IPS-15b (cell line): ENCODE results near the gene MGMT.

ENCODE experiments used
- H3K27me3 ChIP-seq: one replicate; pipeline ENCODE4 v1.6.1; 2013; ENCODE audit warnings: low read length; ENCODE audit not compliant: control insufficient read depth, insufficient read depth
- H3K36me3 ChIP-seq: one replicate; pipeline ENCODE4 v1.6.1; 2013; ENCODE audit warnings: low read length; ENCODE audit not compliant: control insufficient read depth, insufficient read depth
- H3K4me1 ChIP-seq: one replicate; pipeline ENCODE4 v1.6.1; 2013; ENCODE audit warnings: mild to moderate bottlenecking, low read length; ENCODE audit not compliant: control insufficient read depth, insufficient read depth
- H3K4me3 ChIP-seq: one replicate; pipeline ENCODE4 v1.5.1; 2013; ENCODE audit warnings: low read depth, low read length
- H3K9ac ChIP-seq: one replicate; pipeline ENCODE4 v1.6.1; 2013; ENCODE audit warnings: low read depth, mild to moderate bottlenecking, low read length
- H3K9me3 ChIP-seq: one replicate; pipeline ENCODE4 v1.6.1; 2013; ENCODE audit warnings: mild to moderate bottlenecking, low read length; ENCODE audit not compliant: control insufficient read depth, insufficient read depth

Gene MGMT

DNA sequence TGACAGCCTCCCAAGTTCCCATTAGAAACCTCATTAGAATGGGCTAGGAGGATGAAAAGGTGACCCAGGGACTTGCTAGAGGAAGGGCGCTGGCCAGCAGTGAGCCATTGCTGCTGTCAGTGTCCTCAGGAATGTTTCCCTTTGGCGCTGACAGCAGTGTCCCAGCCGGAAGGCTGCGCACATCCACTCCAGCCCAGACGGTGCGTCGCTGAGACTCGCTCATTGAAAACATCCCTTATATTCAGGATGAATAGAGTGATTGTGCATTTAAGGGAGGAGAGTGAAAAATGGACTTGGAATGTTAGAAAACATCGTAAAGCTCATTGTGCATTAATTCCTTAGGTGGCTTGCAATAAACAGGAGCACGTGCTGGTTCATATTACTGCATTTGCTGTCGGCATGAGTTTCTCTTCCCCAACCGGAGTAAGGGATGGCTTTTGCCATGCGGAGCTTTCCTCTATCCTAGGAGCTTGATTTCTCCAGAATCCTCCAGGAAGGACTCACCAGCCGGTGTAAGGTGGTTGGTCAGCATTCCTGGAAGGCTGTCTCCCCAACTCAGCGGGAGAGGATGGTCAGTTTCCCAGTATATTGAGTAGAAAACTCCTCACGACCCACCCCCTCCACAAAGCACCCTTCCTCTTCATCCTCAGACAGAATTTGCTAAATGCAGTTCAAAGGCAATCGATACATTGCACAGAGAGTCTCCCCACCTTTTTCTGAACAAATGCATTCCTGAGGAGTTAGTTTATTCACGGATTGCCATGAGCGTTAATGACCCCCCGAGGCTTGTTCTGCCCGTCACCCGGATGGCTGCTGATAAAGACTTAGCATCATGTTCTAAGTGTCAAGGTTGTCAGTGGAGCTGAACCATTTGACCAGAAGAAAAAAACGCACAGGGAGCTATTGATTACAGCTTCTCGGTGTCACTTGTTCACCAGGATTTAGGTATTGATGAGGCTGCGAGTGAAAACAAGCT, 295.2 kb downstream of the MGMT start:
- Histone ChIP-seq H3K9me3 (no peaks in the 10 kb centered on the region), H3K27me3 (no peaks in the 10 kb centered on the region), H3K9ac (no peak overlapping the region), H3K36me3 (no peaks in the 10 kb centered on the region), H3K4me1 (no peaks in the 10 kb centered on the region), H3K4me3 (no peak overlapping the region)

DNA sequence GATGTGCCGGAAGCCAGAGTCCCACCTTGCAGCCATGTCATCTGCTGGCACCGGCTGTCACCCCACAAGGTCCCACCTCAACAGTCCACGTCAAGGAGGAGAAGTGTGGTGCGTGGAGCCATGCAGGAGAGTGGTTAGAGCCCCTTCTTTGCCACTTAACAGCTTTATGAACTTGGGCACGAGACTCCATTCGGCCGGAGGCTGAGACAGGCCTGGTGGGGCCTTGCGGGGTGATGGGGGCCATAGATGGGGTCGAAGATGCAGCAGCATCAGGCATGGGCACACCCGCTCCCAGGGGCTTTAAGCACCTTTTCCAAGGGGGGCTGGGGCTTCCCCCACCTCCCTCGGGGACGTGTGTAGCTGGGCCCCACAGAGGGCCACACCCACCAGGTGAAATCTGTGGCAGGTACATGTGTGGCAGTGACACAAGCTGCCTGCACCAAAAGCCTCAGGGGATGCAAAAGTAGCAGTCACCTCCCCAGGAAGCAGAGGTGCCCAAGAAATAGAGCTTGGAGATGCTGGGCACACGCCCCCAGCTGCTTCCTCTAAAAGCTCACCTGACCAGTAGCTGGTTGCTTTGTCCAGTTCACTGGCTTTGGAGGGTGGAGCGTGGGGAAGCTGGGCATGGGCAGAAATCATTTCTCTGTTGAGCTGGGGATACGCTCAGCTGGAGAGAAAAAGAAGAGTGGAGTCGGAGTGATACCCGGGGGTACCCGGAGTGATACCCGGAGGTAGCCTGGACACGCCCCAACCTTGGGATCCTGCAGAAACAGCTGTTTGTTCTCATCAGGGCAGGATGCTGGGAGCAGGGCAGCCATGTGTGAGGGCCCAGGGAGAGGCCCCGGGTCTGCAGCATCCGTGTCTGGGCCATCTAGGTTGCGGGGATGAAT, 297.2 kb downstream of the MGMT start:
- Histone ChIP-seq H3K4me3 (no peak overlapping the region), H3K36me3 (no peaks in the 10 kb centered on the region), H3K4me1 (no peaks in the 10 kb centered on the region), H3K27me3 (no peaks in the 10 kb centered on the region), H3K9ac (no peak overlapping the region), H3K9me3 (no peaks in the 10 kb centered on the region)

DNA sequence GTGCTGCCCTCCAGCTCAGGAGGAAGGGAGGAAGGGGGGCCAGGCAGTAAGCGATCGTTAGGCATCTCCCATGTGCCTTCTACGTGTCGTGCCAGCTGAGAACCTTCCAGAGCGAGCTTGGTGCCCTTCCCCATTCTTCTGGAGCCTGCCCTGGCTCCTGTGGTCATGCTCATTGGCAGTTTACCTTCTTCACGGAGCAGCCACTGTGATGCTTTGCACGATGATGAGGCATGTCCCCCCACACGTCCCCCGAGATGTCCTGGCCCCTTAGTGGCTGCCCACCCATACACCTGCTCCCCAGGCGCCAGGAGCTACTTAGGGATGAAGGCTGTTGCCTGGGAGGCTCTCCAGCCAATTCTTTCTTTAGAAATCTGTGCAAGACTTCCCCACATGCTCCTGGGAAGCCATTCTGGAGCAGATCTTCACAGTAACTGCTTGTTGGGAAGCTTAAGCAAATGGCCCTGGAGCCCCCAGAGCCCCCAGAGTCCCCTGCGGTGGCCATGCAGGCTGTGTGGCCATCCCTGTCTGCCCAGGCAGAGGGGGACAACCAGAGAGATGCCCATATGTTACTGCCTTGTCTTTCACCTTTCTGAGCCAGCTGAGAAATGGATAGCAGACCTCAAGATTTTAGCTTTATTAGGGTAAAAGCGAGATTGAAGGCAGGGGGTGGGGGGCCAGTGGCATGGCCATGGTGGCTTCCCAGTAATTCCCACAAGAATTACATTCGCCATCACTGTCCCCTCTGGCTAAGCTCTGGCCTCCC, 298.0 kb downstream of the MGMT start:
- Histone ChIP-seq H3K4me1 (no peaks in the 10 kb centered on the region), H3K4me3 (no peak overlapping the region), H3K9me3 (no peaks in the 10 kb centered on the region), H3K9ac (no peak overlapping the region), H3K27me3 (no peaks in the 10 kb centered on the region), H3K36me3 (no peaks in the 10 kb centered on the region)

DNA sequence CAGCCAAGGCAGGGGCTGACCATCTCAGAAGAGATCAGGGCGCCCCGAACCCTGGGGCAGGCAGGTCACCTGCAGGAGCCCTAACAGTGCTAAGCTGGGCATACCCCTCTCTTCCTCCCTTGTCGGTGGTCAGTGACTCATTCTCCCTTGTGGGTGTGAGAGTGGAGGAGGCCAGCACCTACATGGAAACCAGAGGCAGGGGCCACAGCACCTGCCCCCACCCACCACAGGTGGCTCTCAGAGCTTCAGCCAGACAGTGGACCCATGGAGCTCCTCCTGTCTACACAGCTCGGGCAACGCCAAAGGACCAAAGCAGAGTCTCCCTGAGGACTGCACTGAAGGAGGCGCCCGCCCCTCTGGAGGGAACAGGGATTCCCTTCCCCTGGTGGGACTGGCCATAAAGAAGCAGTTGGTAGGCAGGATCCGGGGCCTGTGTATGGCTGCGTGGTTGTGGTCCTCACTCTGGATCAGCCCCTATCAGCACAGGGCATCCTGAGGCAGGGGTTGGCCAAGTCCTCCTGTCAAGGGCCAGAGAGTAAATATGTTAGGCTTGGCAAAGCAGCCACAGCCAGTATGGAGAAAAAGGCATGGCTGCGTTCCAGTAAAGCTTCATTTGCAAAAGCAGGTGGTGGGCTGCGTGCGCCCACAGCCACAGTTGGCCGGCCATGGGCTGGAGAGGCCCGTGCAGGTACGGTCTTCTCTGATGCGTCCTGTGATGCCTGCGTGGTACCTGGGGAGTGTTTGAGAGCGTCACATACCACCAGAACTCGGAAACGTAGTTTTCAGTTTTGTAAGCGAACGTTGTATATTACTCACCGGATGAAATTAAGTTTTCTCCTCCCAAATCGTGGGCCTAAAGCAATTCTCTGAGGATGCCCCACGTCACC, 298.9 kb downstream of the MGMT start:
- Histone ChIP-seq H3K27me3 (no peaks in the 10 kb centered on the region), H3K36me3 (no peaks in the 10 kb centered on the region), H3K9ac (no peak overlapping the region), H3K4me3 (no peak overlapping the region), H3K9me3 (no peaks in the 10 kb centered on the region), H3K4me1 (no peaks in the 10 kb centered on the region)

DNA sequence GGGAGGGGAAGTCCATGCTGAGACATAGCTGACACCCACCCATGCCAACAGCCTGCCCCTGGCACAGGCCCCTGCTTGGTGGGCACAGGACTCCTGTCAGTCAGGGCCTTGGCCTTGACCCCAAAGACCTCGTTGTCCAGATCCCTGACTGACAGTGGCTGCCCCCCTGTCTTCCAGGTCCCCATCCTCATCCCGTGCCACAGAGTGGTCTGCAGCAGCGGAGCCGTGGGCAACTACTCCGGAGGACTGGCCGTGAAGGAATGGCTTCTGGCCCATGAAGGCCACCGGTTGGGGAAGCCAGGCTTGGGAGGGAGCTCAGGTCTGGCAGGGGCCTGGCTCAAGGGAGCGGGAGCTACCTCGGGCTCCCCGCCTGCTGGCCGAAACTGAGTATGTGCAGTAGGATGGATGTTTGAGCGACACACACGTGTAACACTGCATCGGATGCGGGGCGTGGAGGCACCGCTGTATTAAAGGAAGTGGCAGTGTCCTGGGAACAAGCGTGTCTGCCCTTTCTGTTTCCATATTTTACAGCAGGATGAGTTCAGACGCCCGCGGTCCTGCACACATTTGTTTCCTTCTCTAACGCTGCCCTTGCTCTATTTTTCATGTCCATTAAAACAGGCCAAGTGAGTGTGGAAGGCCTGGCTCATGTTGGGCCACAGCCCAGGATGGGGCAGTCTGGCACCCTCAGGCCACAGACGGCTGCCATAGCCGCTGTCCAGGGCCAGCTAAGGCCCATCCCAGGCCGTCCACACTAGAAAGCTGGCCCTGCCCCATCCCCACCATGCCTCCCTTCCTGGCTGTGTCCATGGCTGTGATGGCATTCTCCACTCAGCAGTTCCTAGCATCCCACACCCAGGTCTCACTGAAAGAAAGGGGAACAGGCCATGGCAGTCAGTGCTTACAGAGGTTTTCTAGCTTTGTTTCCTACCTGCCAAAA, 299.8 kb downstream of the MGMT start:
- Histone ChIP-seq H3K27me3 (no peaks in the 10 kb centered on the region), H3K4me3 (no peak overlapping the region), H3K4me1 (no peaks in the 10 kb centered on the region), H3K9me3 (no peaks in the 10 kb centered on the region), H3K9ac (no peak overlapping the region), H3K36me3 (no peaks in the 10 kb centered on the region)

DNA sequence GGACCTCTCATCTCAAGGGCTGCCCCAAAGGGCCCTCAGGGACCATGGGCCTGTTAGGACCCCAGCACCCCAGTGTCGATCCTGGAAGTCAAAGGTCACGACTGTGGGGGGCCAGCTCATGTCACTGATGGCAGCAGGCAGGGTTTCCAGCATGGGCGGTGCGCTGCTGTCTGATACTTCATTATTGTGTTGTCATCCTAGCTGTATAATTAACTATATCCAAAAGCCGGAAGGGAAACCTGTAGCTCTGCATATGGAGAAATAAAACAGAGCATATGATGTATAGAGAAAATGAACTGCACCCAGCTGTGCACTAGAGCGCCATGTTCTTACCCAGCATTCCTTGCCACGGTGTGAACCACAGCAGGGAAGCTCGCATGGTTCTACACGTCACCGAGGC, 300.7 kb downstream of the MGMT start:
- H3K36me3 ChIP-seq, result no peaks in the 10 kb centered on the region
- H3K4me3 ChIP-seq, result no peak overlapping the region
- no peak overlapping the region for H3K9ac ChIP-seq
- no peaks in the 10 kb centered on the region for H3K4me1 ChIP-seq
- no peaks in the 10 kb centered on the region for H3K9me3 ChIP-seq
- H3K27me3 ChIP-seq, result no peaks in the 10 kb centered on the region

DNA sequence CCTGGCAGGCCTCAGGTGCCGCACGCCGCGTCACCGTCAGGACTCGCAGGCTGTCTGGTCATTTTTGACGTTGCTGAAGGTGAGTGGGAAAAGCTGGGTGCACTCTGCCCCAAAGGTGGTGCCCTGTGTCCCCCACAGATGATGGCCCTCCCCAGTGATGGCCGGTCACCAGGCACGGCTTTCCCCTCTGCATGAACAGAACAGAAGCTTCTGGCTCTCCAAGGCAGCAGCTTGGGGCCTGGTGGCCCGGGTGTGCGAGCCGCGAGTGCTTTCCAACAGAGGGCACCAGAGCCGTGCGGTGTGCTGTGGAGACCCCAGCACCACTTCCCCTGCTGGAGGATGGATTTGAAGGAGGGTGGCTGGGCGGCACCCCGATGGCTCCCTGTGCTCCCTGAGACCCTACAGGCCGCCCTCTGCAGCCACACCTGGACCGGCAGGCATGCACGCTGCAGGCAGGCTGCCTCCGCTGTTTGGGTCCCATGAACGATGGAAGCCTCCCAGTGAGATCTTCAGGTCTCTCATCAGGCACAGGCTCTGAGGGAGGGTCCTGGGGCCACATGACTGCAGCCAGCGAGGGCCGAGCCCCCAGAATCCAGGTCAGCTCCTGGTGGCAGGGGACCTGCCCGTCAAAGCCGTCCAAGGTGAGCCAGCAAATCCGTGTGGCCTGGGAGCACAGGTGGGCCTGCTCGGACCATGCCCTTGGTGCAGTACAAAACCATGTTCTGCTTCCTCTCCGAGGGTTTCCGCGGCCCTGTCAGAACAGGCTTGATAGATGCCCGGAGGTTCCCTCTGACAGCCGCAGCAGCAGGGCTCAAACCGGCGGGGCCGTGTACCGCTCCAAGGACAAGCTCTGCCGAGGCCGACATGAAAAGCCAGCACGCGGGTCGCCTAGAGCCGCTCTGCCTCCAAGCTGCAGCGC, 301.7 kb downstream of the MGMT start:
- H3K36me3 ChIP-seq, result no peaks in the 10 kb centered on the region
- no peaks in the 10 kb centered on the region for H3K27me3 ChIP-seq
- H3K4me1 ChIP-seq, result no peaks in the 10 kb centered on the region
- H3K9ac ChIP-seq, result no peak overlapping the region
- H3K9me3 ChIP-seq, result no peaks in the 10 kb centered on the region
- H3K4me3 ChIP-seq, result no peak overlapping the region

DNA sequence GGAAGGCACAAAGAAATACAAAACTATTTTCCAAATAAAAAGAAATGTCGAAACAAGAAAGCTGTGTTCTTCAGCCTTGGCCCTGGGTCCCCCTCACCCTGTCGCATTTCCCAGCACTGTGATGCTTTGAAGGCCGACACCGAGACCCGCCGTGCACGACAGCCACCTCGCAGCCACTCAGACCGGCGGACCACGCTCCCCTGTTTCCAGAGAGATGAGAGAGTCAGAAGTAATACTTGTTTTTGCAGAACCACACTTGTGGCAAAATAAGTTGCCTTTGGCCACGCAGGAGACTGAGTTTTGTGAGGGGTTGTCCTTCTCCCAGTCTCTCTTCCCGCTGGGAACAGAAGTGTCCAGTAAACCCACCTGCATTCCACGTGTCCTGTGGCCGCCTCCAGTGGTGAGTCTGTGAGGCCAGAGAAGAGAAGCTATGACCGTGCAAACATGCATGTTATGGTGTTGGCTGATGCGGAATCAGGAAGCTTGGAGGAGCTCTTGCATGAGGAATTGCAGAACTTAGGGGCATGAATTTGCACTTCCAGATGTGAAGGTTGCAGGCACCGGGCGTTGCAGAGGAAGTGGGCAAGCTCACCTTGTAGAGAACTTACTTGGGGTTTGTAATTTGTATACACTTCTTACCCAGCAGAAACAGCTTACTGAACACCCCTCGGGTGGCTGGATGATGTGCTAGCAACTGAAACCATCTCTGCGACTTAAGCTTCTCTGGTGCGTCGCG, 302.5 kb downstream of the MGMT start:
- Histone ChIP-seq H3K9me3 (no peaks in the 10 kb centered on the region), H3K4me1 (no peaks in the 10 kb centered on the region), H3K9ac (no peak overlapping the region), H3K4me3 (no peak overlapping the region), H3K36me3 (peaks cover 3% of the 10 kb centered on the region), H3K27me3 (no peaks in the 10 kb centered on the region)

DNA sequence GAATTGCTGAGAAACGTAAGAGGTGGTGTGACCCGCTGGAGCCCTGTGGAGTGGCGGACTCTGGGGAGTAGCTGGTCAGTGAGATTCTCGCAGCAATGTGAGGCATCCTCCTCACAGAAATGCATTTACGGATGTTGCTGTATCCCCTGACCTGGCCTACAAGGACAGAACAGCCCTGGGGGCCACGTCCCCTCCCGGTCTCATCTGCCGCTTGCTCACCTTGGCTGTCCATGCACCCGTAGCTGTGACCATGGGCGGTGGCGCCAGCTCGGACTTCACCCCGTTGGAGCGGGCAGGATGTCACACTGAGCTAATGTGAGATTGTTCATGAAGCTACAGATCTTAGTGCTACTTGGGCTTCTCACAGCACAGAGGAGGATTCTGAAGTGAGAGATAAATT, 303.2 kb downstream of the MGMT start:
- no peaks in the 10 kb centered on the region for H3K27me3 ChIP-seq
- no peak overlapping the region for H3K4me3 ChIP-seq
- no peaks in the 10 kb centered on the region for H3K9me3 ChIP-seq
- H3K4me1 ChIP-seq, result no peaks in the 10 kb centered on the region
- no peak overlapping the region for H3K9ac ChIP-seq
- H3K36me3 ChIP-seq, result peaks cover 3% of the 10 kb centered on the region
